IPS DF 4.7 (cell line): ENCODE results near the gene SLC6A9.

Experiments used
- DNase-seq: peaks from one replicate; pipeline ENCODE4 v3.0.0-alpha.2; 2013; ENCODE audit warnings: low spot score; ENCODE audit errors: extremely low read depth

The SLC6A9 gene

DNA sequence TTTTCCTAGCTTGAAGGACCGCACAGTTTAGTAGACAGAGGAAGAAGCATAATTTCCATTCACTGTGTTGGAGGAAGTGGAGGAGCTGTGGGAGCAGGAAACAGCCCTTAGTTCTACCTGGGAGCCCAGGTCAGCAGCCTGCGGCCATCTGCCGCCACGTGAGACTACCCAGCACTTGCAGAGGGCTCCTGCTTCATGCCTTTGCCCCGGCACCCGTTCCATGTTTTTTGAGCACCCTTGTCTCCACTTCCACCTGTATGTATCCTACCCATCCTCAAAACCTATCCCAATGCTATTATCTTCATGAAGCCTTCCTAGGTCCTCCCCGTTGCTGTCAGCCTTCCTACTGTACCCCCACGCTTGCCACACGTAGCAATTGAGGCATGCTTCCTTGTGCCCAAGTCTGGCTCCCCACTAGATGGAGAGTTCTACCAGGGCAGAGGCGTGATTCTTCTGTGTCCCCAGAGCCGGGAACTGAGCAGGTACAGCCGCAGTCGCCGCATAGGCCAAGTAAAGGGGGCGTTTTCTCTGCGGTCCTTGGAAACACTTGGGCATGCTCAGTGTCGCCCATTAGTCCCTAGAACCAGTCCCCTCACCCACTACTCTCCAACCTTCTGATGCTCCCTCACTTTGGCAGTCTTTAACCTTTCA, 1.9 kb downstream of the SLC6A9 start:
- no peak for DNase-seq

DNA sequence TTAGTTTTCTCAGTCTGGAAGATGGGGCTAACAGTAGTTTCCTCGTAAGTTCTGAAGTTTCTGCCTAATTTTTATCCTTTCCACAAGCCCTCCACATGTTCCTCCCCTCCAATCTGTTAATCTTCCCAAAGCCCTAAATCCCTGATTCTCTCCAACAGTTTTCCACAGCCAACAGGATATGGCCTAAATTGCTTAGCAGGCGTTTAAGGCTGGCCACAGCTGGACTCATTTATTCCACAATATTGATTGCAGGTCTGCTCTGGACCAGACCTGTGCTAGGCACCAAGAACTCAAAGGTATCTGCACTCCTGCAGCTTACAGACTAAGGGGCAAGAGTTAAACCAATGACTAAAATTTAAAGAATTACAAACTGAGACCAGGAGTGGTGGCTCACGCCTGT, 3.9 kb downstream of the SLC6A9 start:
- DNase-seq = no peak

DNA sequence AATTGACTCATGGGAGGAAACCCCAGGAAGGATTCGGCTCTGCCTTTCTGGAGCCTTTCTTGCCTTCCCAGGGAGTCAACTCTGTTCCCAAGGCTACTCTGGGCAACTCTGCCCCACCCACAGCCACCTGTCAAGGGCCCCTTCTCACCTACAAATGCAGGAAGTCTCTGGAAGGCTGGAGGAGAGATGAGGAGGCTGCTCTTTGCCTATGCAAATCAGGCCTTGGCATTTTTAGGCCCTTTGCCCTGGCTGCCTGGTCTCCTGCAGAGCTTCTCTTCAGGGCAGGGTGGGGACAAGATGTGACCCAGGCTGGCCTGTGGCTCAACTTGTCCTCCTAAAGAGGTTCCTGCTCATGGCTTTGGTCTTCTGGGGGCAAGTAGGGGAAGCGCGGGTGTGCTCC, 5.4 kb downstream of the SLC6A9 start:
- no peak for DNase-seq

DNA sequence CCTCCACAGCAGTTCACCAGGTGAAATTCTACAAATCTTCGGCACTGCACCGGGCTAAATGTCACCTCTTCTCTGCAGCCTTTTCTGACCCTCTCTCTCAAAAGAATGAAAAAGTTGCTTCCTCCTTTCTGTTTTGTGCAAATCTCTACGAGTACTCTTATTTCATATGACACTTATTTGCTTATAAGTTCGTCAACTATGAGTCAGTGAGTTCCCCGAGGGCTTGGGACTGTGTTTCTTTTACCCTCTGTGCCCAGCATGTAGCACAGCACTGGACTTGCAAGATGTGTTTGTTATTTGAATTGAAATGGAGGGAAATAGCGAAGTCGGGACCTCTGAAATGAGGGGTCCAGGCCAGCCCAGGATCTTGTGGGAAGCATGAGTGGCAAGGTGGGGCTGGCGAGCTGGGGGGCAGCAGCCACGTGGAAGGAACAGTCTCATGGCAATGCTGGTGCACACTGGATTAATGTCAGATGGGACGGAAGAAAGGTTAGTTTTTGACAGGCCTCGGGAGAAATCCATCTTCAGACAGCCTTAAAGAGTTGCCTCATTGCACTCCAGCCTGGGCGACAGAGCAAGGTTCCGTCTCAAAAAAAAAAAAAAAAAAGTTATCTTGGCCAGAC, 6.2 kb downstream of the SLC6A9 start:
- no peak for DNase-seq

DNA sequence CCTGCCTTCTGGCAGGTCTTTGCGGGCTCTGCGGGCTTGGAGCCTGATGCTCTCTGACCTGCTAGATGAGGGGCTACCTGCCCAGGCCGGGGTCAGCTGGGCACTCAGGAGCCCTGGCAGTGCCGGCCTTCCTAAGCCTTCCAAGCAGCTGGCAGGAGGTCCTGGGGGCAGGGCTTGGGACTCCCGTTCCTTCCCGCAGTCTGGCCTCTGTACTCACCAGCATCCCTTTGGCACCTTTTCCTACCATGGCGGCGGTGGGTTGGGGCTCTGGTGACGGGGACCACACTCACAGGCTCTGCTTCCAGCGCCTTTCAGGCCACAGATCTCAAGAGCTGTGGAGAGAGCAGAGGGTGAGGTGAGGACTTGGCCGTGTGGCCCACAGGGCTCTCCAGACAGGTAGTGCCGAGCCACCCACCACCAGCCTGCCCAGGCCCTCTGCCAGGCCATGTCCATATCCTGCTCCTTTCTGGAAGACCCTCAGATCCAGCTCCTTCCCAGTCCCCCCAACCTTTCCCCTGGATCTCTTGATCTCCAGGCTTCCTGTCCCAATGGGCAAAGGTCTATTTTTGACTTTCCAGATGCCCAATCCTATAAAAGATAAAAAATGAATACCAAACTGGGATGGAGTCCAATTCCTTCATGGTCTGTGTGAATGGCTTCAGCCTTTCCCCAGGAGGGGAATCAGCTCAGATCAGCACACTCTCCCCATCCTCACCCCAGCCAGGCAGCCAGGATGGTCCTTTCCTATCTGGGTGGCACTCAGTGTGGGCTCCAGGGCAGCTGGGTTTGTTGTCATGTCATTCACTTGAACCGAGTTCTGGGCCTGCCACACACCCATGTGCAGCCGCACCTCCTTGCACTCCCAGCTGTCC, 7.0 kb downstream of the SLC6A9 start:
- no peak for DNase-seq

DNA sequence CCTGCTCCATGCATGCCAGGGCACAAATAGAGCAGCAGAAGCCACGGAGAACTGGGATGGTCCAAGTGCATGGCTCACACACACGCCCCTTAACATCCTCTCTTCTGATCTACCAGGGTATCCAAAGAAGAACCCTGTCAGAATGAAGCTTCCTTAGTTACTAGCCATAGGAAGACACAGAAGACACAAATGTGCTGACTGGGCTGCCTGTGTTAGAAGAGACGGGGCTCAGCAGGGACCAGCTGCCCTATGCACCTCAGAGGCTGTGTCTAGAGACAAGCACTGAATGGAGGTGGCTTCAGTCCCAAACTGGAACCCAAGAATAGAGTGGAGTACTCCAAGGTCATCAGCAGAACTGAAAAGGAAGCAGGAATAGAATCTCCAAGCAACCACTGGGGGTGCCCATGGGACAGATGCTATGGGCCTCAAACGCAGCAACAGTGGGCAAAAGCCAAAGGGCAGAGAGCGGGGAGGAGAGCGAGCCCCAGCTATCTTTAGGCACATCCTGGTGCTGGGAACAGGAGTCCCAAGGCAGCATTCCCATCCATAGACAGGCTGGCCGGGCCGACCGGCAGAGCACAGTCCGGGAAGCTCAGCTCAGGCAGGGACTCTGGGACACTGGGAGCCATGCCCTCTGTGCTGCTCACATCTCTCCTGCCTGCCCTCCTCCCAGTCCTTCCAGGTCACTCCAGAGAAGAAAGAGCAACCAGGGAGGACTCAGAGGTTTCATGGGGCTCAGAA, 9.5 kb downstream of the SLC6A9 start:
- DNase-seq = no peak

DNA sequence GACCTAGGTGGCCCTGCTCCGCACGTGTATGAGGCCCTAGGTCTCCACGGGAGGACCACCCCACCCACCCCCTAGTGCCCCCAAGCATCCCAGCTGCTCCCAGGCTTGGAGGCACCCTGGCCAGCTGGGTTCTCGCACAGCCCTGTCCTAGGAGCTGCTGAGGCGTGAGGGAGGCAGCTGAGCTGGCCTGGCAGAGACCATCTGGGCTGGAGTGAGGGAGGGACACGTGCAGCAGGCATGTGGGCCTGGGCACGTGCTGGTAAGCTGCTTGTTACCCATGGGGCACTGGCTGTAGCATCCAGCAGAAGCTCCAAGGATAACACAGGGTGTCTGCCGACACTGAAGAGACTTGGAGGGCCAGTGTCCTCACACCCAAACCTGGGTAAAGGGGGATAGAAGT, 10.1 kb downstream of the SLC6A9 start:
- DNase-seq = no peak

DNA sequence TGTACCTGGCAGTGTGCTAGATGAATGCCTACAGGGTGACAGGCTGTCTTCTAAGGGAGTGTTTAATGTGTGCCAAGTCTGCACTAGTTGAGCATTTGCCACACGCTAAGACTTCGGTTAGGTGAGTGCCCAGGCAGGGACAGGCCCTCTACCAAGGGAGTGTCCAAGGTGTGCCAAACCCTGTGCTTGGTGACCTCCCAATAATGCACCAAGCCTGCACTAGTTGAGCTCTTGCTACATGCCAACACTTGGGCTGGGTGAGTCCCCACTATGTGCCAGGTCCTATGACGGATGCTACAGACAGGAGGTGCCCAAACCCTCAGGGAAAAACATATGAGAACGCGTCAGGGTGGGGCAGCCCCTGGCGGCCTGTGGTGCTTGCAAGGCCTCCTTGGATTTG, 10.8 kb downstream of the SLC6A9 start:
- no peak for DNase-seq

DNA sequence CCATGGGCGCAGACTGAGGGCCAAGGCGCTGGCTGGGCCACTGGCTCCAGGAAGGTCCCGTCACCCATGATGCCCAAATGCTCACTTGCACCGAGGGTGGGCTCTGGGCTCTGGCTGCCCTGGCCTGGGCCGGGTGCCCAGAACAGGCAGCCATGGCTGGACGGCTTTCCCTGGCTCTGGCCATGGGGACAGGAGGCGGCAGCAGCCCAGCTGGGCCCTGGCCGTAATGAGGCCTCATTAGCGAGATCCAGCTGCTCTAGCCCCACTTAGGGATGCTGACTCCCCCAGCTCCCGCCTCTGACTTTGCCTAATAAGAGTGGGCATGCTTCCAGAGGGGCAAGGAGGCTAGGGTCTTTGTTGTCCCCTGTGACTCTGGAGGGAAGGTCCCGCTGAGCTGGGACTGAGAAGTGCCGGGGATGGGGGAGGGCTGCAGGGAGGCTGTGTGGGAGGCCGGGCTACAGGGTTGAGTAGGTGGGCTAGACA, 11.8 kb downstream of the SLC6A9 start:
- DNase-seq = no peak

DNA sequence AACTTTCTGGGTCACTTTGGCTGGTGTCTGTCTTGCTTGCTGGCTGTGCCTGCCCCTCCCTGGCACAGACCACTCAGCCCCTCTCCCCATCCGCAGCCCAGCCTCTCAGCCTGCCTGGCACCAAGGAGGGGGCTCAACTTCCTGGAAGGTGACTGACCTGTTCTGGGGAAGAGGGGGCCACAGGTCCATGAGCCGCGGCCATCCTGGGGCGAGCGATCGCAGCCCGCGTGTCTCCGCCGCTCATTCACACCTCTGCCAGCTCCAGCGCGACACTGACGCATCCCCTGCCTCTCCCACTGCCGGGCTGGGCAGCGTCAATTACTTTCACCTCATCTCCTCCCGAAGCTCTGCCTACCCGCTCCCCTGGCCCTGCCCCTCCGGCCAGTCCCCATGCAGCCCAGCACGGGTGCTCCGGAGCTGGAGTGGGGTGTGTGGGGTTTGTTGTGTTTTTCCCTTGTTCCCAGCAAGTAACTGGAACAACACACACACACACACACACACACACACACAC, 14.3 kb downstream of the SLC6A9 start:
- DNase-seq = no peak

DNA sequence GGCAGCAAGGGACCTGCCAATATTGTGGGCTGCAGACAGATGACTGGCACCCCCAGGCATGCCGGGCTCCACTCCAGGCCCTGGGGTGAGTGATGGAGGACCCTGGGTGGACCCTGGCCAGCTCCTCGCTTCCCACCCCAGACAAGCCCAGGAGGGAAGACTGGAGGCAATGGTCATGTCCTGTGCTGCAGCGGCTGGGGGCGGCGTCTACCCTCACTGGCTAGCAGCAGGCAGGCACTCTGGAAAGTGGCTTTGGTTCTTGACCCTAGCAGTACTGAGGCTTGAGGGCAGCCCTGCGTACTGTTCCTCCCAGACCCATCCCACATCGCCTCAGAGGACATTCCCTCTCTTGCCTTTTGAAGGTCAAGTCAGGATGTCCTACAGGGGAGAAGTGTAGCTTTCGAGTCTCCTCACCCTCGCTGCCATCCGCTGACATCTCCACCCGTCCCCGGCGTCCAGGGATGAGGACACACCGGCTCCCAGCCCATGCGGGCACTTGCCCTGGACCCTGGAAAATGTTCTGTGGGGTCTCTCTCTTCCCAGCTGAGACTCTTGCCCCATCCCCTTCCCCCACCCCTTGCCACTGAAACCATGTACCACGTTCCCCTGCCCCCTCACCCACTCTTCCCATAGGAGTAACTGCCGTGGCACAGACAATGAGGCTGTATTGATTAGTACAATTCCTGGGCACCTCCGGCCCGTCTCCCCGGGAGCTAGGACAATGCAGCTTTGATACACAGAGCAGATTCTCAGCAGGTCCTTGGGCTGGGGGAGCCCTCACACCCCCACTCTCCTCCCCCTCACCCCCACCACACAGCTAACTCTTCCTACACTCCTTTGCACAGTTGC, 15.0 kb downstream of the SLC6A9 start:
- no peak for DNase-seq

DNA sequence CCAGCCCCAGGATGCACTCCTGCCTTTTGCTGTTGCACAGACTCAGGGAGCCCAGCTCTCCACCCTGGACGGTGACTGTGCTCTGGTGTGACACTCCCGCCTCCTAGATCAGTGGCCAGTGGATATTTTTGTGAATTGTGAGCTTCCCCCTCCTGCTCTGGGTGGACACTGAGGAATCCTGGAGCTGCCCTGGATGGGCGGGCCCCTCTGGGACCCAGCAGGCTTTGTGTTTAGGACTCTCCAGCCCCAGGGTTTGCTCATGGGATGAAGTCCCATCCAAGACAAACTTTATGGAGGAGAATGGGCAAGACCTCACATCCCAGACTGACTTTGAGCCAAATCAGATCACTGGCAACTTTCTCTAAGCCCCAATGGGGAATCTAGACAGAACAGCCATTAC, 16.1 kb downstream of the SLC6A9 start:
- no peak for DNase-seq

DNA sequence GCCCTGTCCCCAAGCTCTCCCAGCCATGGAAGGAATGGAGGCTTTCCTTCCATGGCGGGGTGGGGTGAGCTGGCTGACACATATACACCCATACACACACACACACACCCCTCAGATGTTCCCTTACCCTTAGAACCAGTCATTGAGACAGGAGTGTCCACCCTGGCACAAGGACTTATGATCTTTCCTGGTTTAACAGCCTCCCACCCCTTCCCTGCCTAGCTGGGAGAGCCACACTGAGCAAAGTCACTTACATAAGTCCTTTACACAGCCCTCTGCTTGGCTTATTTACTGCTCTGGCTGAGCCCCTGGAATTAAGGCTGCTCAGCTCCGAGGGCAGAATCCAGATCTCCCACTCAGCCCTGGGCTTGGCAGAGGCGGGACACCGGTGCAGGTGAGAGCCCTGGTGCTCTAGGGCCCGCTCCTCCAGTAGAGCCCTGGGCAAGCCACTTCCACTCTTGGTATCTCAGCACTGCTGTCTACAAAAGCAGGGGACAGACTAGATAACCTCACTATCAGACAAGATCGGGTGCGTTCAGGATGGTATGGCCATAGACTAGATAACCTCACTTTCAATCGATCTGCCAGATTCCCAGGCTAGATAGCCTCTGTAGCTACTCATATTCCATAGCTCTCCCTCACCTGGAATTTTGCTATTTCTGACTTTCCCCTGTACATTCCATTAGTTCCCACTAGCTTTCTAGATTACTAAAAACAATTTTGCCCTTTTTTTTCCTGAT, 16.7 kb downstream of the SLC6A9 start:
- DNase-seq = no peak

DNA sequence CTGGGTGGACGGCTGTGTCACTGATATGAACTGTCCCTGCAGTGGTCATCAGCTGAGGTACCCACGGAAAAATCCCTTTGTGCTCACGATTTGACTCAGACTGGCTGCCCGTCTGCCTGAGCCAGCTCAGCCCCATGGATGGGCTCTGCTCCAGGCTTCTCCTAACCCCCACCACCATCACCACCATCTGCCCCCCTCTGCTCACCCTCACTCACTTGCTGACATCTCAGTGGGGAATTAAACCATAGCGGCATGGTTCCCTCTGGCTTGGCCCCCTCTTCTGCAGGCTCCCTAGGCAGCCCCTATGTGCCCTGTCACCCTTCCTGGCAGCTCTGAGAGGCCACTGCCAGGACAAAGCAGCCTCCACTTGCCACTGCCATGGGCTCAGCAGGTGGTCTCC, 17.3 kb downstream of the SLC6A9 start:
- no peak for DNase-seq

DNA sequence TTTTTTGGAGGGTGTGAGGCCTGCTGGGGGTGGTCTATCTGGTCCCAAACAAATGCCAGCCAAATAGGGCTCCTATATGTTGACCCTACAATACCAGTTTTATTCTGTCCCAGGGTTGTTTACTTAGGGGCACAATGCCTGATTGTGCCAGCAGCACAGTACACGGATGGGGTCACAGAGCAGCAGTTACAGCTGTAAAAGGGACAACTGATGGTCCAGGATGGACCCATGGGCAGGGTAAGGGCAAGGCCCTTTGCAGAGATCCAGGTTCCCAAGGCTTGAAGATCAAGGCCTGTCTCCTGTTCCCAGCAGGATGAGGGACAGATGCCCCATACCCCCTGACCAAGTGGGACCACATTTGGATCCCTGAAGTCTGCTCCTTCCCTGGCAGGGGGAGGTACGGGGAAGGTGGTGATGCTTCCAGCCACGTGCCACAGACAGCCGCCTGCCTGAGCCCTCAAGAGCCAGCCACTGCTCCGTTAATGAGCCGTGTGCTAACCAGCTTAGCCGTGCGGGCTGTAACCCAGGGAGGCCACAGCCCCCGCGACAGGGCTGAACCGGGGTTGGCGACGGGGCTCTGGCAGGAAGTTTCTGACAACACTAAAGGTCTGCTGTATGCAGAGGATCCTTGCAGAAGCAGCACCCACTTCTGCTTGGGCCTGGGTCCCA, 18.2 kb downstream of the SLC6A9 start:
- DNase-seq = no peak

DNA sequence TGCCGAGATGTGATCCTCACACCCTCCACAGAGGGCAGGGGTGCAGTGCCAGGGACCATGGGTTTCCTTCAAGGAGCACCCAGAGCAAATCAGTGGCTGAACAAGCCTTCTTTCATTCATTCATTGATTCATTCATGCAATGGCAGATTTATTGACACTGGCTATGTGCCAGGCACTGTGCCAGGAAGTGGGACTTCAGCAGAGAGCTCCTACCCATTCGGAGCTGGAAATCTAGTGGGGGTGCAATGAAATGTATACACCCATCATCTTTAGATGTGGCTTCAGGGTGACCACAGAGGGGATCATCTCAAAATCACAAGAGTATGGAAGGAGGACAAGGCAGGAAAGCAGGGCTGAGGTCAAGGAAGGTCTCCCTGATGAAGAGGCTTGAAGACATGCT, 18.9 kb downstream of the SLC6A9 start:
- no peak for DNase-seq

DNA sequence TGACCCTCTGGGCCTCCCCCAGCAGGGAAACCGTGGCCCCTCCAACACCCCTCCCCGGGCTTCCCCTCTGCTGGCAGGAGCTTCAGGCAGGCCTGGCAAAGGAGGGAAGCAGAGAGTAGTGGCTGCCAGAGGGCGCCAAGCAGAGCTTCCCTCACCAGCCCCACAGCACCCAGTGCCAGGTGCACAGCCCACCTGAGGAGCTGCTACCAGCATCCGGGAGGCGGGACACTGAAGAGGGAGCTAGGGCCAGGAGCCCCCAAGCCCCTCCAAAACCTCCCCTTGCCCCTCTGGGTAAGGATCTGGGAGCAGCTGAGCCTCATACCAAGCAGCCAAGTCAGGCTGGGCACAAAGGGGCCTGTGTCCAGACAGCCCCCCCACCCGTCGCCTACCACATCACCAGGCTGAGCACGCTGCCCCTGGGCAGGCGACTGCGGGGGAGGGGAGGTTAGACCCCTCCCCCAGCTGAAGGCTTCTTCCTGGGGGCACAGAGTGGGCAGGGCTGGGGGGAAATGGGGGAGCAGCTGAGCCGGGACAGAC, 20.3 kb downstream of the SLC6A9 start:
- no peak for DNase-seq

DNA sequence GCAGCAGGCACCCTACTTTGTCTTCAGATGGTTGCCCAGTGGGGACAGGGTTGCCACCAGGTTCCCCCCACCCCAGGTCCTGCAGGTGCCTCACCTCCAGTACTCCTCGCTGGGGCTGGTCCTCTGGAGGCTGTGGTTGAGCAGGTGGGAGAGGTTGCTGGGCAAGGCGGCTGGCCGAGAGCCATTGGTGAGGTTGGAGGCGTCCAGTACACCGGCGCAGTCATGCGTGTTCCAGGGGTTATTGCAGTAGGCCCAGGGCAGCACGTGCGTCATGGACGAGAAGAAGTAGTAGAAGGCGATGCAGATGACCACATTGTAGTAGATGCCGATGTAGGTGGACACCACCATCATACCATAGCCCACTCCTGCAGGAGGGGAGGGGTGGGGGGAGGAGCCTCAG, 23.0 kb downstream of the SLC6A9 start:
- DNase-seq = no peak

DNA sequence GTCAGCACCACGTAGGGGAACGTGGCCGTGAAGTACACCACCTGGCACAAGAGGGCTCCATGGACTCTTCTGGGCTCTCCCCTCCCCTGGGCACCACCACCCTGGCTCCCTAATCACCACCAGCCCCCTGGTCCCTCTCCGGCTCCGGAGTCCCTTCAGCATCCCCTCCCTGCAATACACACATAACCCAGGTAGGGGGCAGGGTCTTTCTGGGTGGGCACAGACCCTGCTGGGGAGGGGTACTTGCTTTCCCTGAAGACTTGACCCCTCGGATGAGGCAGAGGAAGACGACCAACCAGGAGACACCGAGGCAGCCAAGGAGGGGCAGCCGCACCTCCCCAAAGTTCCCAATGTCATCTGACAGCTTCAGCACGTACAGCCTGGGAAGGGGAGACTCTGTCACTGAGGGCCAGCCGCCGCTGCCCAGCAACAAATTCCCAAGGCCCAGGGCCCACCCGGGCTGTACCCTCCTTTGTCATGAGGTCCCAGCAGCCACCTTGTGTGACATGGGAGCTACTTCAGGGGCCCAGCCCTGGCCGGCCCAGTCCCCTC, 28.6 kb downstream of the SLC6A9 start:
- DNase-seq = no peak
